ENCODE data around the gene EEPD1.

The EEPD1 gene

GRCh38 chr7:36192877-36193276 lies 39.8 kb downstream of the EEPD1 start:
- Histone ChIP-seq H3K36me3 (replicated peaks) (no peaks in the 10 kb centered on the region), H3K4me3 (ENCODE audit: low read depth, low read length) (no peak overlapping the region), H3K27ac (no peak overlapping the region), H3K27me3 (replicated peaks) (no peaks in the 10 kb centered on the region)
- in situ Hi-C loops (cut with HindIII; ENCODE audit: low pct_ligation_motif_present, low sequenced_read_pairs), result no loop called here
- no peak for TF ChIP-seq CTCF (IDR thresholded peaks at IDR 0.05; ENCODE audit: low read depth, low read length, missing control alignments)
- DNase-seq, result no peak

- in situ Hi-C loops (cut with HindIII; ENCODE audit: low pct_ligation_motif_present, low sequenced_read_pairs), result no loop called here
- DNase-seq, result no peak
- Histone ChIP-seq H3K27ac (no peak overlapping the region), H3K36me3 (replicated peaks) (no peaks in the 10 kb centered on the region), H3K27me3 (replicated peaks) (no peaks in the 10 kb centered on the region), H3K4me3 (ENCODE audit: low read depth, low read length) (no peak overlapping the region)
- no peak for TF ChIP-seq CTCF (IDR thresholded peaks at IDR 0.05; ENCODE audit: low read depth, low read length, missing control alignments)
Observed at GRCh38 chr7:36198854-36199266, 45.8 kb downstream of the EEPD1 start.

GRCh38 chr7:36199329-36199728 lies 46.3 kb downstream of the EEPD1 start:
- H3K36me3 ChIP-seq (replicated peaks), result no peaks in the 10 kb centered on the region
- no peak for DNase-seq
- in situ Hi-C loops (cut with HindIII; ENCODE audit: low pct_ligation_motif_present, low sequenced_read_pairs), result no loop called here
- no peaks in the 10 kb centered on the region for H3K27me3 ChIP-seq (replicated peaks)
- no peak overlapping the region for H3K4me3 ChIP-seq (ENCODE audit: low read depth, low read length)
- no peak for TF ChIP-seq CTCF (IDR thresholded peaks at IDR 0.05; ENCODE audit: low read depth, low read length, missing control alignments)
- H3K27ac ChIP-seq, result no peak overlapping the region

GRCh38 chr7:36201122-36201723 lies 48.2 kb downstream of the EEPD1 start:
- DNase-seq, result no peak
- H3K27me3 ChIP-seq (replicated peaks), result no peaks in the 10 kb centered on the region
- no peak overlapping the region for H3K27ac ChIP-seq
- in situ Hi-C loops (cut with HindIII; ENCODE audit: low pct_ligation_motif_present, low sequenced_read_pairs), result no loop called here
- TF ChIP-seq CTCF (IDR thresholded peaks at IDR 0.05; ENCODE audit: low read depth, low read length, missing control alignments), result no peak
- H3K4me3 ChIP-seq (ENCODE audit: low read depth, low read length), result no peak overlapping the region
- no peaks in the 10 kb centered on the region for H3K36me3 ChIP-seq (replicated peaks)

GRCh38 chr7:36202398-36202797 lies 49.3 kb downstream of the EEPD1 start:
- Histone ChIP-seq H3K36me3 (replicated peaks) (no peaks in the 10 kb centered on the region), H3K27ac (no peak overlapping the region), H3K27me3 (replicated peaks) (no peaks in the 10 kb centered on the region), H3K4me3 (ENCODE audit: low read depth, low read length) (no peak overlapping the region)
- no peak for TF ChIP-seq CTCF (IDR thresholded peaks at IDR 0.05; ENCODE audit: low read depth, low read length, missing control alignments)
- in situ Hi-C loops (cut with HindIII; ENCODE audit: low pct_ligation_motif_present, low sequenced_read_pairs), result no loop called here
- peak; percentile 3 for DNase-seq

Data from brain microvascular endothelial cell (primary cell).